AG10803 (cell line): ENCODE data around the gene PACC1.
"Not testable (repeated sequence)": the region's sequence is repeated elsewhere in the genome, so short reads cannot be mapped to it uniquely, and the experiment has no call there.

Experiments used
- DNase-seq: peaks from one replicate; pipeline ENCODE4 v3.0.0; 2010; ENCODE audit warnings: low read depth
- H3K4me3 ChIP-seq: 2 replicates; pipeline ENCODE4 v1.5.1; 2011; ENCODE audit warnings: mild to moderate bottlenecking, low read length, control low read depth
- TF ChIP-seq, protein P1 (sequence below): conservative IDR thresholded peaks from 2 replicates; pipeline ENCODE4 v1.5.1; 2011; ENCODE audit warnings: mild to moderate bottlenecking, low read length, control low read depth, inconsistent platforms

PACC1 gene

DNA sequence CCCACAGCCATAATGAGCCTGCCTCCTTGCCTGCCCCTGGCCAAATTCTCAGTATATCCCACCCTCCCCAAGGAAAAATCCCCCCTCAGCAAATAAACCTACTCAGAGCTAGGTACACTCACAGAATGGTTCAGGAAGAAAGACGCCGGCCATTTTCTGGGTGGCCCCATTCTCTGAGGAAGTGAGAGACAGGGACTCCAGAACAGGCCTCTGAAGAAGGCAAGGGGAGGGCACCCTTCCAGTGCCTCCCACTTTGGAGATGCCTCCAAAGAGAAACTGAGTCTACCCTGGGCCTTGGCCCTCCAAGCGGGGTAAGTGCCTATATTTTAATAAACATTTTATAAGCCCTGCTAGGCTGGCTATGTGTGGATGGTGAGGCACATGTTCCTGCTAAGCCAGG is 2.3 kb downstream of the PACC1 start:
- no peak for DNase-seq
- TF ChIP-seq, protein P1, sequence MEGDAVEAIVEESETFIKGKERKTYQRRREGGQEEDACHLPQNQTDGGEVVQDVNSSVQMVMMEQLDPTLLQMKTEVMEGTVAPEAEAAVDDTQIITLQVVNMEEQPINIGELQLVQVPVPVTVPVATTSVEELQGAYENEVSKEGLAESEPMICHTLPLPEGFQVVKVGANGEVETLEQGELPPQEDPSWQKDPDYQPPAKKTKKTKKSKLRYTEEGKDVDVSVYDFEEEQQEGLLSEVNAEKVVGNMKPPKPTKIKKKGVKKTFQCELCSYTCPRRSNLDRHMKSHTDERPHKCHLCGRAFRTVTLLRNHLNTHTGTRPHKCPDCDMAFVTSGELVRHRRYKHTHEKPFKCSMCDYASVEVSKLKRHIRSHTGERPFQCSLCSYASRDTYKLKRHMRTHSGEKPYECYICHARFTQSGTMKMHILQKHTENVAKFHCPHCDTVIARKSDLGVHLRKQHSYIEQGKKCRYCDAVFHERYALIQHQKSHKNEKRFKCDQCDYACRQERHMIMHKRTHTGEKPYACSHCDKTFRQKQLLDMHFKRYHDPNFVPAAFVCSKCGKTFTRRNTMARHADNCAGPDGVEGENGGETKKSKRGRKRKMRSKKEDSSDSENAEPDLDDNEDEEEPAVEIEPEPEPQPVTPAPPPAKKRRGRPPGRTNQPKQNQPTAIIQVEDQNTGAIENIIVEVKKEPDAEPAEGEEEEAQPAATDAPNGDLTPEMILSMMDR: no peak
- no peak overlapping the region for H3K4me3 ChIP-seq

DNA sequence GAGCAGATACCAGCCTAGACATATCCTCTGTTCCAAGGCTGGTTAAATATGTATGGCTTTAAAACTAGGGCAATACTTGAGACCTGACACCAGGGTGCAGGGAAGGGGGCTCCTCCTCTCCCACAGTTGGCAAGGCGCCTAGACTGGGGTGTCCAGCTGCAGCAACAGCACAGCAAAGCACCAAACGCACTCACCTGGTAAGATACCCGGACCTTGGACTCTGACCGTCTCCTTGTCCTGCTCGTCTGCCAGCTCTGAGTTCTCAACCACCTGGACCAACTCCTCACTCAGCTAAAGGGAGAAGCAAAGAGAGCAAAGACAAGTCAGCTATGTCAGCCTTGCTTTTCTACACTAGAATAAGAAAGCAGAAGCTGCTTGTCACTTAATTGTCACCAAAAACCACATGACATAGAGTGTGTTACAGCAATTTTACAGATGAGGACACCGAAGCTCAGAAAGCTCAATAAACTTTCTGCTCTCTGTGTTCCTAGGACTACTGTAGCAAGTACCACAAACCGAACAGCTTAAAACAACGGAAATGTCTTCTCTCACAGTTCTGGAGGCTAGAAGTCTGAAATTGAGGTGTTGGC is 4.4 kb downstream of the PACC1 start:
- DNase-seq: no peak
- TF ChIP-seq, protein P1: no peak
- no peak overlapping the region for H3K4me3 ChIP-seq

DNA sequence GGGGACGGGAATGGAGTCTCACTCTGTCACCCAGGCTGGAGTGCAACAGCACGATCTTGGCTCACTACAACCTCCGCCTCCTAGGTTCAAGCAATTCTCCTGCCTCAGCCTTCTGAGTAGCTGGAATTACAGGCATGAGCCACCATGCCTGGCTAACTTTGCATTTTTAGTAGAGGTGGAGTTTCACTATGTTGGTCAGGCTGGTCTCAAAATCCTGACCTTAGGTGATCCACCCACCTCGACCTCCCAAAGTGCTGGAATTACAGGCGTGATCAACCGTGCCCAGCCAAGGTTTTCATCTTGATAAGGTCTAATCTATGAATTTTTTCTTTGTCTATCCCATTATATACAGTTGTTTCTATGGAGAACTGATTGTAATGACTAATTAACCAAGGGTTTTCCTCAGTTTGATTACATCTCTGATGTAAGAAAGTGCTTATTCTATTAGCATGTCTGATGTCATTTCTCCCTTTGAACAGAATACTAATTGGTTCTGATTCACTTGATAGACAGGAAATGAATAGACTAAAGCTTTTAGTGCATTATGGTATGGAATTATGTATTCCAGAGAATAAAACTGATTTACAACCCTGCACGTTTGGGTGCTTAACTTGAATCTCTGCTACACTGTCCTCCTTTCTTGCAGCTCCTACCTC is 11.9 kb downstream of the PACC1 start:
- H3K4me3 ChIP-seq: no peak overlapping the region
- TF ChIP-seq, protein P1: no peak
- DNase-seq: no peak

DNA sequence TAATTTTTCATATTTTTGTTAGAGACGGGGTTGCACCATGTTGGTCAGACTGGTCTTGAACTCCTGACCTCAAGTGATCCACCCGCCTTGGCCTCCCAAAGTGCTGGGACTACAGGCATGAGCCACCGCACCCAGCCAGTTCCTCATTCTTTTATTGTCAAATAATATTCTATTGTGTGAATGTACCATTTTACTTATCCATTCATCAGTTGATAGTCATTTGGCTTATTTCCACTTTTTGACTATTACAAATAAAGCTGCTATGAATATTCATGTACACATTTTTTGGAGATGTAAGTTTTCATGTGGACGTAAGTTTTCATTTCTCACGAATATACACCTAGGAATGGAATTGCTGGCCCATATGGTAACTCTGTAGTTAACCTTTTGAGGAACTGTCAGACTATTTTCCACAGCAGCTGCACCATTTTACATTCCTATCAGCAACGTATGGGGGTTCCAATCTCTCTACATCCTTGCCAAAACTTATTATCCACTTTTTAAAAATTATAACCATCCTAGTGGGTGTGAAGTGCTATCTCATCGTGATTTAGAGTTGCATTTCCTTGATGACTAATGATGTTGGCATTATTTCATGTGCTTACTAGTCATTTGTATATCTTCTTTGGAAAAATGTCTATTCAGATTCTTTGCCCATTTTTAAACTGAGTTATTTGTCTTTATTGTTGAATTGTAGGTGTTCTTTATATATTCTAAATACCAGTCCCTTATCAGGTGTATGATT is 12.7 kb downstream of the PACC1 start:
- TF ChIP-seq, protein P1: no peak
- peak; percentile 40 for DNase-seq
- H3K4me3 ChIP-seq: no peak overlapping the region

DNA sequence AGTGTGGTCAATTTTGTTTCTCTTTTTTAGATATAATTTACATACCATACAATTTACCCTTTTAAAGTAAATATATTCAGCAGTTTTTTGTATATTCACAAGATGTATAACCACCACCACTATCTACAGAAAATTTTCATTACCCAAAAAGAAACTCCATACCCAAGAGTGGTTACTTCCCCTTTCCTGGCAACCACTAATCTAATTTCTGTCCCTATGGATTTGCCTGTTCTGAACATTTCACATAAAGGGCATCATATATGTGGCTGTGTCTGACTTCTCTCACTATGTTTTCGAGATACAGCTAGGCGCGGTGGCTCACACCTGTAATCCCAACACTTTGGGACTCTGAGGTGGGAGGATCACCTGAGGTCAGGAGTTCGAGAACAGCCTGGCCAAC is 13.6 kb downstream of the PACC1 start:
- no peak overlapping the region for H3K4me3 ChIP-seq
- no peak for DNase-seq
- TF ChIP-seq, protein P1: no peak

DNA sequence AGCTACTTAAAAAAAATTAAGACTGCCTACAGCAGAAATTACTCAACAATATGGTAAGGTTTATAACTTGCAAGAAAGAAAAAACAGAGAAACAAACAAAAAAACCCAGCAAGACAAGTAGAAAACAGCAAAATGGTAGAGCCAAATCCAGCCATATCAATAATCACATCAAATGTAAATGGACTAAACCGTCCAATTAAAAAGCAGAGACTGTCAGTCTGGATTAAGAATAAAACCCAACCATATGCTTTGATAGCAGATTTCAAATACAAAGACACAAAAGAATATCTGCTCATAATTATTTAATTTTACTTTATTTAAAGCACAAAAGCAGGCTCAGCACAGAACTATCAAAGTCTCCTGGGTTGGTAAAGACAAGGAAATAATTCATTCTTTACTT is 17.5 kb downstream of the PACC1 start:
- DNase-seq: no peak
- TF ChIP-seq, protein P1: no peak
- no peak overlapping the region for H3K4me3 ChIP-seq

DNA sequence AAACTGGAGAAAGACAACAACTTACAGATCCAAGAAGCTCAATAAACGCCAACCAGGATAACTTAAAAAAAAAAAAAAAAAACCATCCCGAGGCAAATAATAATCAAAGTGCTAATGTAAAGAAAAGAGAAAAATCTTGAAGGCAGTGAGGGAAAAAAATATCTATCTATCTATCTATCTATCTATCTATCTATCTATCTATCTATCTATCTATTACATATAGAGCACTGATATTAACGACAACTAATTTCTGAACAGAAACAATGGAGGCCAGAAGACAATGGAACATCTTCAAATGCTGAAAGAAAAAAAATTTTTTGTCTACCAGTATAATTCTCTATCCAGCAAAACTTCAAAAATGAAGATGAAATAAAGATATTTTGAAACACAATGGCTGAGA is 18.0 kb downstream of the PACC1 start:
- TF ChIP-seq, protein P1: no peak

DNA sequence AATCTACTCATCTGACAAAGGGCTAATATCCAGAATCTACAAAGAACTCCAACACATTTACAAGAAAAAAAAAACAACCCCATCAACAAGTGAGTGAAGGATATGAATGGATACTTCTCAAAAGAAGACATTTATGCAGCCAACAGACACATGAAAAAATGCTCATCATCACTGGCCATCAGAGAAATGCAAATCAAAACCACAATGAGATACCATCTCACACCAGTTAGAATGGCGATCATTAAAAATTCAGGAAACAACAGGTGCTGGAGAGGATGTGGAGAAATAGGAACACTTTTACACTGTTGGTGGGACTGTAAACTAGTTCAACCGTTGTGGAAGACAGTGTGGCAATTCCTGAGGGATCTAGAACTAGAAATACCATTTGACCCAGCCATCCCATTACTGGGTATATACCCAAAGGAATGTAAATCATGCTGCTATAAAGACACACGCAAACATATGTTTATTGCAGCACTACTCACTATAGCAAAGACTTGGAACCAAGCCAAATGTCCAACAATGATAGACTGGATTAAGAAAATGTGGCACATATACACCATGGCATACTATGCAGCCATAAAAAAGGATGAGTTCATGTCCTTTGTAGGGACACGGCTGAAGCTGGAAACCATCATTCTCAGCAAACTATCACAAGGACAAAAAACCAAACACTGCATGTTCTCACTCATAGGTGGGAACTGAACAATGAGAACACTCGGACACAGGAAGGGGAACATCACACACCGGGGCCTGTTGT is 18.8 kb downstream of the PACC1 start:
- DNase-seq, H3K4me3 ChIP-seq: not testable (repeated sequence)

More for the DNA sequence above, 18.0 kb downstream of the PACC1 start:
- H3K4me3 ChIP-seq: no peak overlapping the region
- DNase-seq: no peak
